GM19193 (cell line): ENCODE results near the gene PLAAT3.

Source experiments
- POLR2A ChIP-seq: IDR thresholded peaks from 4 replicates; pipeline ENCODE4 v1.6.1; 2011; ENCODE audit not compliant: insufficient read depth, insufficient read length; ENCODE audit errors: extremely low read depth

PLAAT3 gene

DNA sequence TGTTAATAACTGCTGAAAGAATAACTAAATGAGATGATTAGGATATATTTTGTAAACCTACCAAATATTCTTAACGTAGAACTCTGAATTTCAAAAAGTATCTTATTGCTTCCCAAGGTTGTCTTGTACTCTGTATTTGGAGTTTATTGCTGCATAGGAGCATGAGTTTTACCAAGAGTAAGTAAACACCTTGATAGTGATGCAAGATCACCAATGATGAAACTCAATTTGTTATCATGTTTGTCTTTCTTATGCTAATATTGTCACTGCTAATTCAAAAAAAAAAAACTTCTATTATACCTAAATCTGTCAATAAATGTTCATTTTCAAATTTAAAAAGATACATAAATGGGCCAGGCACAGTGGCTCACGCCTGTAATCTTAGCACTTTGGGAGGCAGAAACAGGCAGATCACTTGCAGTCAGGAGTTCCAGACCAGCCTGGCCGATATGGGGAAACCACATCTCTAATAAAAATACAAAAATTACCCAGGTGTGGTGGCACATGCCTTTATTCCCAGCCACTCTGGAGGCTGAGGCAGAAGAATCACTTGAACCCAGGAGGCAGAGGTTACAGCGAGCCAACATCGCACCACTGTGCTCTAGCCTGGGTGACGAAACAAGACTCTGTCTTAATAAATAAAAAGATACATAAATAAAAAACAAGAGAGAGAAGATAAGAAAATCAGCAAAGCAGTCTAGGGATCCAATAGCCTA lies 27.6 kb downstream of the PLAAT3 start:
- no peak for TF ChIP-seq POLR2A

DNA sequence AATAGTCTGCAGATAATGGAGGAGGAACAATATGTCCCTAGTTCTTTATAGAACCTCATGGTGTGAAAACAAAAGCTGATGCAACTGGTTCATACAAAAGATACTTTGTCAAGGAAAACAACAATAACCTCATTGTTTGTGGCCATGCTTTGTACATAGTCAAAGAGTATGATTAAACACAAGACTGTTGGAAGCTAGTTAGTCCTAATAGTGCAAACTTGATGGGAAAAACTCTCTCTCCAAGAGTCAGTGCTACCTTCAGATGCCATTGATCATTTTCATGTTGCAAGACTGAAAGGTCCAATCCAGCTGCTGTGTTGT lies 30.9 kb downstream of the PLAAT3 start:
- no peak for TF ChIP-seq POLR2A

- TF ChIP-seq POLR2A, result no peak
Measured at GRCh38 chr11:63574856-63575602, 39.2 kb downstream of the PLAAT3 start.

DNA sequence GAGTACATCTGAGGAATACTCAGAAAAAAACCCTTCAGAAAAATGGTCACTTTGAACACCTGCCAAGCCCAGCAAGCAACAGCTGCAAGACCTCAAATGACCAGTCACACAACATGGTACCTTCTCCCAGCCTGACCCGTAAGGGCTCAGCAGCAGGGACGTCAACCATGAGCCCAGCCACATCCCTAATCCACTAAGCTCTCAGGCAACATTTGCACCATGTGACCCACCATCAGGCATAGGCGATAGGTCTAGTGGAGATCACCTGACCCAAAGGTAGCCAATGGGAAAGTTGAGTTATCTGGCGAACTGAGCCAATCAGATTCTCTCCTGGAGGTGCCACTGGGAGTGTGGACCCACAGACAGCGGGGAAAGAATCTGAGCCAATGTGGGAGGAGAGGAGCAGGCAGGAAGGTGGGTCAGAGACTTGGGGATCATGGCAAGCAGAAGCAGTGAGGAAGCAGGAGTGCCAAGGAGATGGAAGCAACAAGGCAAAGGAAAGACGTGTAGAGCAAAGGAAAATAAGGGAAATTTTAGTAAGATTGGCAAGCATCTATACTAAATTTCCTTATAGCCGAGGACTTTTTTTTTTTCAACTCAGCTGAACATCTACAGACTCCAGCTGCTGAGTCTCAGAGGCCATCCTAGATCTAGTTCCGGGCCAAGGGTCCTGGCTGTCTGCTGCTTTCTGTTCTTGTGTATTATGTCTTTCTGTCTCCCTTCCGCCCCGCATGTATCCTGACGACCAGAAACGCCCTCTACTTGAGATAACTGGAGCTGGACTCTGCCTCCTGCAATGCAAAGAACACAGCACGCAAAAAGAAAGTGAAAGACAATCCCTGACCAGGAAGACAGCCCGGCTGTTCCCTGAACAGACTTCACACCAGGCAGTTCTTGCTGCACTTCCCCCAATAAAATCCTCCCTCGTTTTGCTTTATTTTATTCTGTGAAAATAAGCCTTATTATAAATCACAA lies 40.1 kb downstream of the PLAAT3 start:
- TF ChIP-seq POLR2A, result peak; percentile 21

DNA sequence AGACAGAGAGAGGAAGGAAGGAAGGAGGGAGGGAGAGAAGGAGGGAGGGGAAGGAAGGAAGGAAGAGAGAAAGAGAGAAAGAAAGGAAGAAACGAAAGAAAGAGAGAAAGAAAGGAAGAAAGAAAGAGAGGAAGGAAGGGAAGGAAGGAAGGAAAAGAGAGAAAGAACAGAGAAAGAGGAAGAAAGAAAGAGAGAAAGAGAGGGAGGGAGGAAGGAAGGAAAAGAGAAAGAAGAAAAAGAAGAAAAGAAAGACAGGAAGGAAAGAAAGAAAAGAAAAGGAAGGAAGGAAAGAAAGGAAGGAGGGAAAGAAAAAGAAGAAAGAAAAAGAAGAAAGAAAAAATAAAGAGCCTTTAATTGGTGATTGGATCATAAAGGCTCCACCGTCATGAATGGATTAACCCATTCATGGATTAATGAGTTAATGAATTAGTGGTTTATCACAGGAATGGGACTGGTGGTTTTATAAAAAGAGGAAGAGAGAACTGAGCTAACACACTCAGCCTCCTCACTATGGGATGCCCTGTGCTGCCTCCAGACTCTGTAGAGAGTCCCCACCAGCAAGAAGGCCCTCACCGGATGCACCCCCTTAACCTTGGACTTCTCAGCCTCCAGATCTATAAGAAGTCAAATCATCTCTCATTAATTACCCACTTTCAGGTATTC lies 42.1 kb downstream of the PLAAT3 start:
- TF ChIP-seq POLR2A, result no peak

- no peak for TF ChIP-seq POLR2A
Measured at GRCh38 chr11:63569570-63569969, 44.7 kb downstream of the PLAAT3 start.

DNA sequence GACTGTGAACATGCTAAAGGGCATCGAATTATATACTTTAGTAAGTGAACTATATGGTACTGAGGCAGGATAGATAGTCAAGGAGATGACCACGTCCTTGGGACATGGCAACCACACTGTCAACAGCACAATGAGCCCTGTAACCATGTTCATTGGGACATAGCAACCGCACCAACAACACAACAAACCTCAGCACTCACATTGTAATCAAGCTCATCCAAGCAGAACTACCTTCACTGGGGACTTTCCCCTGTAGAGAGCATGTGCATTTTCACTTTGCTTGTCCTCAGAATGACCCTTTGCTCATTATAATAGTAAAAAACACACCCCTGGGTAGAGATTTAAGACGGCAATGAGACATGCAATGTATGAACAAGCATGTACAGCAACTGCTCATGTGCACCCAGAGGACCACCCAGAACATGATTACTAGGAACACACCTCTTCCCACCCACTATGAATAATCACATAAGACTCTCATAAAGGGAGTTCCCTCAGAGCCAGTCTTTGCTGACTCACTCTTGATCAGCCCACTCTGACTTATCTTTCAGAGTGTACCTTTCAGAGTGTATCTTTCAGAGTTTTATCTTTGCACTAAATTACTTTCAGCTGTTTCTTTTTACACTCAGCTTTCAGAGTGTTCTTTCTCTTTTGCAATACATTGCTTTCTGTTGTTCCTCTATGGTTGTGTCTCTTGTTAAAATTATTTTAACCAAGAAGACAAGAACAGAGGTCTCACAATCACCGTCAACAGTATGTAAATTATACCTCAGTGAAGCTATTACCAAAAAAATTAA lies 47.0 kb downstream of the PLAAT3 start:
- TF ChIP-seq POLR2A, result no peak

DNA sequence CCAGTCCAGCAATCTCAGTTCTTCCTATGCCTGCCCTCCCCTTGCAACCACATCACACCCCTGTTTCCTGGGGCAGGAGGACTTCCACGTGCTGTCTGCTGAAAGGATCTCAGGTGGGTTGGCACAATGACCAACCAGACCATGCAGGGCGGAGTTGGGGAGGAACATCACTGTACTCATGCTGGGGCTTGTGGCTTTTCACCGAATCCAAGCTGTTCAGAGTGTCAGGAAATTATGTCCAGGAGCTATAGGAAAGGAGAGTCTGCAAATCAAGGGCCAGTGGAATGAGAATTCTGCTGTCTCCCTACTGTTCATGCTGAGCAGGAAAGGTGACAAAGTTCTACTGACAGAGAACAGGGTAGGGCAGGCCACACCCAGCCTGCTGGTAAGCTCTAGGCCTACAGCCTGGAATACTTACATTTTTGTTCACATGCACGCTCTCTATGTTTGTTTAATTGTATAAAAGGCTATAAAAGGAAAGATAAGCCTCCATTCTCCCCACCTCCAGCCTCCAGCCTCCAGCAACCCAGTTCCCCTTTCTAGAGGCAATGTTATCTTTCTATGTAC lies 49.4 kb downstream of the PLAAT3 start:
- no peak for TF ChIP-seq POLR2A

GRCh38 chr11:63564056-63564774 lies 50.0 kb downstream of the PLAAT3 start:
- no peak for TF ChIP-seq POLR2A

DNA sequence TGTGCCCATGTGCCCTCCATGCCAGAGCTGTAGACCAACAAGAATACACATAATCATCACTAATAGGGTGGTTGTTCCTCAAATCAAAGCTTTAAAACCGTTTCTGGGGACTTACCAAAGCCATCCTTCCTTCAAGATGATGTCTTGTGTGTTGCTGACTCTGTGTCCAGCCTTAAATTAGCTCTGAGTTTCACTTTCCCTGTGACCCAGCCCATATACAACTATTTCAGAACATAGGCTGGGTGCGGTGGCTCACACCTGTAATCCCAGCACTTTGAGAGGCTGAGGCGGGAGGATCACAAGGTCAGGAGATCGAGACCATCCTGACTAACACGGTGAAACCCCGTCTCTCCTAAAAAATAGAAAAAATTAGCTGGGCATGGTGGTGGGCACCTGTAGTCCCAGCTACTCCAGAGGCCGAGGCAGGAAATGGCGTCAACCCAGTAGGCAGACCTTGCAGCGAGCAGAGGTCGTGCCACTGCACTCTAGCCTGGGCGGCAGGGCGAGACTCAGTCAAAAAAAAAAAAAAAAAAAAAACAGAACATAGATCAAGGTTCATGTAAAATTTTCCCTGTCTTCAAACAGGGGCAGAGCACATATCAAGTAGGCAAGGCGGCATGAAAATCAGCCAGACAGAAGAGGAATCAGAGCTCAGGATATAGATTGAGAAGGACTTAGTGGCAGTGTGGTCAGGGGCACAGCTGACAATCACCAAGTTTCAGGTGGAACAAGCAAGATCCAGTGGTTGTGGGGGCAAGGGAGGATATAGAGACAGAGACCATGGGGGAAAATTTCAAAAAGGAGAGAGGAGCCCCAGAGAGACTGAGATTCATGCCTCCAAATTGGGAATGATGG lies 50.8 kb downstream of the PLAAT3 start, which contains the start of gene PLAAT2:
PLAAT2 (minus strand) TSS at position 179 of the 855 bp plus-strand sequence; CDS start at position 124, 55 bp downstream.
- no peak for TF ChIP-seq POLR2A

- no peak for TF ChIP-seq POLR2A
Measured at GRCh38 chr11:63560506-63561180, 53.6 kb downstream of the PLAAT3 start.
